ENCODE measurements around the gene ZNF710.

The ZNF710 gene

DNA sequence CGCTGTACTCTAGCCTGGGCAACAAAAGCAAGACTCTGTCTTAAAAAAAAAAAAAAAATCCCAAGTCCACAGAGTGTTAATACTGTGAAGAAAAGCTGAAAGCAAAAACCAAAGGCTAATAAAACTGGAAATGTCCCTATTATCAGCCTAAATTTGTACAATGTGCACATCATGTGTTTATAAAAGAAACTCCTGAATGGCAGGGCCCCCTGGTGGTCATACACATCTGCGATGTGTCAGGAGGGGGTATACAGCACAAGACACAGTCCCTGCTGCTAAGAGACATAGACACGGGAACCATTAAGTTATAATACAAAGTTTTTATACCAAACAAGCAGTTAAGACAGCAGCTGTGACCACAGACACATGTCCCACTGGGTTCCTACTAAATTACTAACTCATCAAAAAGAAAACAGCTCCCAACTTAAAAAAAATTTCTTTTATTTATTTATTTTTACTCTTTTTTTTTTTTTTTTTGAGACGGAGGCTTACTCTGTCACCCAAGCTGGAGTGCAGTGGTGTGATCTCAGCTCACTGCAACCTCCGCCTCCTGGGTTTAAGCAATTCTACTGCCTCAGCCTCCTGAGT lies 70.2 kb downstream of the ZNF710 start:
- Histone ChIP-seq H3K36me3 (peaks cover 8 to 66% (median 56%) of the 10 kb centered on the region in 3 donors), H3K27me3 (no peaks in the 10 kb centered on the region), H3K4me1 (peaks cover 0 to 11% (median 2%) of the 10 kb centered on the region in 4 donors), H3K4me3 (no peak overlapping the region), H3K27ac (peak overlapping the region in 1 of 2 donors; percentile 6), H3K9me3 (no peaks in the 10 kb centered on the region)
- peak; percentile 87 to 90 for DNase-seq
- intact Hi-C loops (cut with DNase I; ENCODE audit: low total_unique reads): loop anchor here (5.0 to 10.0 kb wide), 2 partner anchors 169 to 317 kb away; partner anchors contain the start of gene MESP1
- peak; percentile 66 to 79 for TF ChIP-seq CTCF (IDR thresholded peaks at IDR 0.05)

- Histone ChIP-seq H3K36me3 (peaks cover 6 to 58% (median 44%) of the 10 kb centered on the region in 3 donors), H3K4me3 (no peak overlapping the region), H3K27ac (no peak overlapping the region), H3K4me1 (peaks cover 0 to 11% (median 2%) of the 10 kb centered on the region in 4 donors), H3K9me3 (no peaks in the 10 kb centered on the region), H3K27me3 (no peaks in the 10 kb centered on the region)
- no peak for DNase-seq
- no peak for TF ChIP-seq CTCF (IDR thresholded peaks at IDR 0.05)
- intact Hi-C loops (cut with DNase I; ENCODE audit: low total_unique reads): loop anchor here (5.0 to 10.0 kb wide), 2 partner anchors 171 to 318 kb away; partner anchors contain the start of gene MESP1
Observed at GRCh38 chr15:90072978-90073640, 72.0 kb downstream of the ZNF710 start.

GRCh38 chr15:90074023-90074422 lies 72.9 kb downstream of the ZNF710 start:
- DNase-seq: no peak

DNA sequence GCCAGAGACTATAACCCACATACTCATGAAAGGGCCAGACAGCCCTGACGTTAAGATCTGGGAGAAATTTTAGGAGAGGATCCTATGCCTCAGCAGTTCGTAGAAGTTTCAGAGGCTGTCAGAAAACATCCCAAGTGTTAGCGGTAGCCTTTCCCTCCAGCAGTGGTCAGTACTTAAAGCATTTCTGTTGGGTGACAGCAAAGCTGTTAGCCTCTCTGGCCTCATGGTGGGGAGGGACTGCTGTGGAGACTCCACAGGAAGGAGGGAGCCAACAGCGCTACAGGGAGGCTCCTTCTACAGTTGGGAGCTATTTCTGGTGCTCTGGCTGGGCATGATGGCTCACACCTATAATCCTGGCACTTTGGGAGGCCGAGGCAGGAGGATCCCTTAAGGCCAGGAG lies 73.8 kb downstream of the ZNF710 start:
- H3K27ac ChIP-seq: no peak overlapping the region
- H3K36me3 ChIP-seq: peaks cover 4 to 65% (median 53%) of the 10 kb centered on the region in 3 donors
- DNase-seq: no peak
- no peaks in the 10 kb centered on the region for H3K9me3 ChIP-seq
- no peaks in the 10 kb centered on the region for H3K27me3 ChIP-seq
- intact Hi-C loops (cut with DNase I; ENCODE audit: low total_unique reads): loop anchor here (5.0 to 10.0 kb wide), 2 partner anchors 173 to 320 kb away; partner anchors contain the start of gene MESP1
- H3K4me1 ChIP-seq: peaks cover 0 to 11% (median 2%) of the 10 kb centered on the region in 4 donors
- H3K4me3 ChIP-seq: no peak overlapping the region
- TF ChIP-seq CTCF (IDR thresholded peaks at IDR 0.05): no peak

More at GRCh38 chr15:90074023-90074422, 72.9 kb downstream of the ZNF710 start:
- TF ChIP-seq CTCF (IDR thresholded peaks at IDR 0.05): no peak
- Histone ChIP-seq H3K27ac (no peak overlapping the region), H3K9me3 (no peaks in the 10 kb centered on the region), H3K36me3 (peaks cover 0 to 58% (median 44%) of the 10 kb centered on the region in 3 donors), H3K4me3 (no peak overlapping the region), H3K27me3 (no peaks in the 10 kb centered on the region), H3K4me1 (peaks cover 0 to 11% (median 2%) of the 10 kb centered on the region in 4 donors)
- intact Hi-C loops (cut with DNase I; ENCODE audit: low total_unique reads): loop anchor here (5.0 to 10.0 kb wide), 2 partner anchors 172 to 319 kb away; partner anchors contain the start of gene MESP1

DNA sequence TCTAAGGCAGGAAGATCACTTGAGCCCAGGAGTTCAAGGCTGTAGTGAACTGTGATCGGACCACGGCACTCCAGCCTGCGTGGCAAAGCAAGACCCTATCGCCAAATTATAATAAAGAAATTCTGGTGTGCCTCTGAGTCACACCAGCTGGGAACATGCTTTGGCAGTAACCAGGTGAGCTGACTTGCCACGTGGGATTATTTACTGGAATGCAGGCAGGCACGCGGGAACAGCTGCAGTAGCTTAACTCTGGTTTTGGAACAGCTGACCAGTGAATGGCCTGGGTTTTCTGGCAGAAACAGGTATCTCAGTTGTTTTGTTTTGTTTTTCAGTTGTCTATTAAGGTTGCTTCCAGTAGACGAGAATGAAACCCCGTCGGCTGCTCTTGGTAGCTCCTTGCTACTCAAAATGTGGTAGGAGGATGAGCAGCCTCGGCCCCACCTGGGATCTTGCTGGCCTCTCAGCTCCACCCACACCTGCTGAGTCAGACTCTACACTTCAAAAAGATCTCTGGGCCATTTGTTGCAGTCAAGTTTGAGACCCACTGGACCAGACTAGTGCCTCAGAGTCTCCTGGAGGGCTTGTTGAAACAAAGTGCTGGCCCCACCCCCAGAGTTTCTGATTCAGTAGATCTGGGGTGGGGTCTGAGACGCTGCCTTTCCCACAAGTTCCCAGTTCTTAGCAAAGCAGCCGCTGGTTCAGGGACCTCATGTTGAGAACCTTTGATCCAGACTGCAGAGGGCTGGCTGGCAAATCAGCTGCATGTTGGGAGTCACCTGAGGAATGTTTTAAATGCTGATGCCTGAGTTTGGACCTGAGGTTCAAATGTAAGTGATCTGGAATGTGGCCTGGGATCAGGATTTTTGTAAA lies 74.5 kb downstream of the ZNF710 start:
- H3K27ac ChIP-seq: no peak overlapping the region
- intact Hi-C loops (cut with DNase I; ENCODE audit: low total_unique reads): loop anchor here (10.0 kb wide), 1 partner anchor 321 kb away; the partner anchor contains the start of gene MESP1
- peaks cover 7 to 72% (median 60%) of the 10 kb centered on the region in 3 donors for H3K36me3 ChIP-seq
- H3K27me3 ChIP-seq: no peaks in the 10 kb centered on the region
- no peak overlapping the region for H3K4me3 ChIP-seq
- DNase-seq: no peak
- no peaks in the 10 kb centered on the region for H3K9me3 ChIP-seq
- H3K4me1 ChIP-seq: peaks cover 0 to 11% (median 0%) of the 10 kb centered on the region in 4 donors
- no peak for TF ChIP-seq CTCF (IDR thresholded peaks at IDR 0.05)
